CD4-positive, alpha-beta T cell treated with Interleukin-2 at 100 ng/mL for 4 hours (primary cell): ENCODE results near the gene ABHD1.
"Not testable (repeated sequence)": the region's sequence is repeated elsewhere in the genome, so short reads cannot be mapped to it uniquely, and the experiment has no call there.

Source experiments
- DNase-seq: peaks from one replicate; pipeline ENCODE4 v3.0.0-alpha.2; 2020; ENCODE audit warnings: low spot score

Gene ABHD1

GRCh38 chr2:27123302-27124150, at the start of gene ABHD1:
ABHD1 (plus strand) TSS chr2:27123815; CDS start chr2:27123949, 134 bp downstream.
- DNase-seq, result peak; percentile 60

GRCh38 chr2:27074738-27075565, 48.7 kb upstream of the ABHD1 start:
- peak; percentile 55 for DNase-seq

GRCh38 chr2:27075566-27075871, 48.1 kb upstream of the ABHD1 start:
- DNase-seq, result not testable (repeated sequence)

GRCh38 chr2:27076323-27076722, 47.3 kb upstream of the ABHD1 start:
- no peak for DNase-seq

- no peak for DNase-seq
Observed at GRCh38 chr2:27077231-27077630, 46.4 kb upstream of the ABHD1 start.

- DNase-seq, result no peak
Observed at GRCh38 chr2:27078267-27079194, 45.1 kb upstream of the ABHD1 start, which contains the start of gene EMILIN1. EMILIN1 (plus strand) TSS chr2:27078615; CDS start chr2:27079066, 451 bp downstream.

GRCh38 chr2:27079233-27080139, 44.1 kb upstream of the ABHD1 start:
- no peak for DNase-seq

GRCh38 chr2:27080140-27080469, 43.5 kb upstream of the ABHD1 start:
- no peak for DNase-seq

- no peak for DNase-seq
Observed at GRCh38 chr2:27080603-27080936, 43.0 kb upstream of the ABHD1 start.

GRCh38 chr2:27081984-27082772, 41.4 kb upstream of the ABHD1 start:
- DNase-seq, result no peak

GRCh38 chr2:27082773-27083409, 40.7 kb upstream of the ABHD1 start:
- DNase-seq, result no peak

- DNase-seq, result no peak
Observed at GRCh38 chr2:27083410-27084296, 40.0 kb upstream of the ABHD1 start.

GRCh38 chr2:27084297-27085061, 39.1 kb upstream of the ABHD1 start:
- DNase-seq, result no peak

- DNase-seq, result no peak
Observed at GRCh38 chr2:27085062-27085672, 38.4 kb upstream of the ABHD1 start.

GRCh38 chr2:27085673-27086089, 37.9 kb upstream of the ABHD1 start:
- peak; percentile 27 for DNase-seq

- peak; percentile 98 for DNase-seq
Observed at GRCh38 chr2:27086090-27086723, 37.4 kb upstream of the ABHD1 start.
